WI38 (cell line): Measurements from ENCODE around the gene SYTL3.

Source experiments
- H3K4me3 ChIP-seq: 2 replicates; pipeline ENCODE4 v1.5.1; 2011; ENCODE audit warnings: low read depth, mild to moderate bottlenecking, control low read depth, low read length
- TF ChIP-seq, protein P1 (sequence below): IDR thresholded peaks from 2 replicates; pipeline ENCODE4 v1.5.1; 2012; ENCODE audit warnings: low read depth, mild to moderate bottlenecking, control low read depth, low read length

Gene SYTL3

DNA sequence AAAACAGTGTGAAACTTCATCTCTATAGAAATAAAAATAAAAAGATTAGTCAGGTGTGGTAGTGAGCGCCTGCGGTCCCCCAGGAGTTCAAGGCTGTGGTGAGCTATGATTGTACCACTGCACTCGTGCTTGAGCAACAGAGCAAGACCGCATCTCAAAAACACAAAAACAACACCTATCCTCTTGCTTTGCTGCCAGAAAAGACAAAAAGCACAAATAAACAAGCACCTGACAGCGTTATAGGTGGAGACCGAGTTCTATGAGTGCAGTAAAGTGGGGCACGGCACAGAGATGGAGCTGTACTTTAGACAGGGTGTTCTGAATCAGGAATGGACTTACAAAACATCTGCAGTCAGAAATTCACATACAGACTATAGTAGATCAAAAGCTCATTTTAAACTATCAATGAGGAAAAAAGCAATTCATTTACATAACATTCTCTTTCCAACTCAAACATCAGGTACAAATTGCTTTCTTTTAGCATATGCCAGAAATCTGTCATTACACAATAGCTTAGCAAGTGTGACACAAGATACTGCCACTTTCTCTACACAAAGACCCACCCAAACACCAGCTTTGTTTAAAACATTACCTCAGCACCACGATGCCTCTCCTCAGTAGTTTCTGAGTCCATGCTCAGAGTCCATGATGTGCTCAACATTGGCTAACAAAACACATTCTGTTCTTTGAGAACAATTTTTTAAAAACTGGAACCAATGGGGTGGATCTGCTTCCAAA, 159.3 kb downstream of the SYTL3 start:
- TF ChIP-seq, protein P1, sequence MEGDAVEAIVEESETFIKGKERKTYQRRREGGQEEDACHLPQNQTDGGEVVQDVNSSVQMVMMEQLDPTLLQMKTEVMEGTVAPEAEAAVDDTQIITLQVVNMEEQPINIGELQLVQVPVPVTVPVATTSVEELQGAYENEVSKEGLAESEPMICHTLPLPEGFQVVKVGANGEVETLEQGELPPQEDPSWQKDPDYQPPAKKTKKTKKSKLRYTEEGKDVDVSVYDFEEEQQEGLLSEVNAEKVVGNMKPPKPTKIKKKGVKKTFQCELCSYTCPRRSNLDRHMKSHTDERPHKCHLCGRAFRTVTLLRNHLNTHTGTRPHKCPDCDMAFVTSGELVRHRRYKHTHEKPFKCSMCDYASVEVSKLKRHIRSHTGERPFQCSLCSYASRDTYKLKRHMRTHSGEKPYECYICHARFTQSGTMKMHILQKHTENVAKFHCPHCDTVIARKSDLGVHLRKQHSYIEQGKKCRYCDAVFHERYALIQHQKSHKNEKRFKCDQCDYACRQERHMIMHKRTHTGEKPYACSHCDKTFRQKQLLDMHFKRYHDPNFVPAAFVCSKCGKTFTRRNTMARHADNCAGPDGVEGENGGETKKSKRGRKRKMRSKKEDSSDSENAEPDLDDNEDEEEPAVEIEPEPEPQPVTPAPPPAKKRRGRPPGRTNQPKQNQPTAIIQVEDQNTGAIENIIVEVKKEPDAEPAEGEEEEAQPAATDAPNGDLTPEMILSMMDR: no peak

DNA sequence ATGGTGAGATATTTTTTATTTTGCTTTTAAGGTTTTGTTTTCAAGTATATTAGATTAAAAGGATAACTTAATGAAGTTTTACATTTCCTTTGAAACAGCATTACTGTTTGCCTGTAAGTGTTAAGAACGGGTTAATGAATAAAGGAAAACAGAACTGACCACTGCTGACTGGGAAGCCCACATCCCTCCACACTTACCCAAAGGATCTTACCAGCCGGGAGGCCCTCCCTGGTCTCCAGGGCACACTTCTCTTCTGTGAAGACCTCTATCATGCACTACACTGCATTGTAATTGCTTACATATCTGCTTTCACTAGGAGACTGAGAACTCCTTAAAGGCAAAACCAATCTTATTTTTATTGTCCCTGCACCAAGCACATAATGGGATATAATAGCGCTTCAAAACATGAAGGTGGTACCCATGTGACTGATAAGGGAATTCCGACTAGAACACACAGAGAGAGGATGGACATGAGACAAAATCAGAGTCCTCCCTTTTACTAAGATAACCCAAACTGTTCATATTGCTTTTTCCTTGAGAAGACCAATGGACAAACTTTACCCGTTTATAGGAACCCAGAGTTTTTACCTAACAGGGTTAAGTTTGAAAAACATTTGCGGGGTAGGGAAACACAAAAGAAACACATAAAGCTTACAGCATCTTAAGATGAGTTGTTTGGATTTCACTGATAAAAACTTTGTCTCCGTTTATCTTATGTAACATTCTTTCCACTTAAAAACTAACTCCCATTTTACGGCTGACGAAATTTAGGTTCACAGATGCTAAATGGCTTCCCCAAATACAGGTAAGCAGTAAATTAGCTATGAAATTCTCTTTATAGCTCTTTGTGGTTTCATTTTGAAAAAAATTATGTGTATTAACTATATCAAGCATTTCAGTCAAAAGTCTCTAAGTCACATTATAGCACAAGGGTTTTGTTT, 160.6 kb downstream of the SYTL3 start:
- no peak overlapping the region for H3K4me3 ChIP-seq
- TF ChIP-seq, protein P1: no peak

More for the DNA sequence above, 159.3 kb downstream of the SYTL3 start:
- no peak overlapping the region for H3K4me3 ChIP-seq

DNA sequence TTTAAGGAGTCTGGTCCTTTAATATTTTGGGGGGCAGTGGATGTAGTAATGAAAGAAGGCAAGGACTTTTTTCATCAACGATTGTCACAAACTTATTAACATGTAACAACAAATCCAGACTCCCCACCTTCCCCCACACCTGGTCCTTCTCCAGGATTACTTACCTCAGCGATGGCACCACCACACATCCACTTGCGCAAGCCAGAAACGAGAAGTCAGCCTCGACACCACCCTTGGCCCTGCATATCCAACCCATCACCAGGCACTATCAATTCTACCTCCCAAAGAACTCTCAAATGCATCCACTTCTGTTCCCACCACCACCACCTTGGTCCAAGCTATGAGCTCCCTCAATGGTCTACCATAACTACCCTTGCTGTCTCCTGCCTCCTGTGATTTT, 162.8 kb downstream of the SYTL3 start:
- H3K4me3 ChIP-seq: no peak overlapping the region
- TF ChIP-seq, protein P1: no peak

DNA sequence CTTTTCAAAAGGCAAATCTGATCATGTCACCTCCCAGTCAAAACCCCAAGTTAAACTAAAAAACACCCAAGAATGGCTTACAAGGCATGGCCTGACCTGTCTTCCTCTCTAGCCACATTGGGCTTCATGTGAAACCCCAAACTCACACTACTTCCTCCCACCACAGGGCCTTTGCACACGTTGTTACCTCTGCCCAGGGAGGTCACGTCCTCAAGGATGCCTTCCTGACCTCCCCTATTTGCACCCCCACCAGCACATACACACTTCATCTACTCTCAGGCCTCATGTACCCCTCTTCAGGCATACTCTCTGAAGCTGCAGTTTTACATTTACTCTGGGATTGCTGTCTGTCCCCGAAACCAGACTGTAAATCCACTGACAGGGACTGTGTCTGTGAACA, 163.2 kb downstream of the SYTL3 start:
- H3K4me3 ChIP-seq: no peak overlapping the region
- TF ChIP-seq, protein P1: no peak
